Coronary artery (tissue), 2 donors: ENCODE results near the gene CRTAC1.

Source experiments
- DNase-seq: peaks from one replicate; pipeline ENCODE4 v3.0.0-alpha.2; 2017; ENCODE audit warnings: low spot score
- H3K27ac ChIP-seq, 2 donors: fragments of 200-600 bp; sonication (generic); one replicate each; pipeline ENCODE4 v1.5.1; 2016 to 2019
- H3K4me3 ChIP-seq: fragments of 200-600 bp; sonication (generic); 2 replicates; pipeline ENCODE4 v1.5.1; 2016; ENCODE audit warnings: mild to moderate bottlenecking, moderate library complexity
- TF ChIP-seq, protein P1 (sequence below): fragments of 200-600 bp; sonication (generic); IDR thresholded peaks from one replicate; pipeline ENCODE4 v1.5.1; 2019; ENCODE audit warnings: antibody characterized with exemption

Gene CRTAC1

DNA sequence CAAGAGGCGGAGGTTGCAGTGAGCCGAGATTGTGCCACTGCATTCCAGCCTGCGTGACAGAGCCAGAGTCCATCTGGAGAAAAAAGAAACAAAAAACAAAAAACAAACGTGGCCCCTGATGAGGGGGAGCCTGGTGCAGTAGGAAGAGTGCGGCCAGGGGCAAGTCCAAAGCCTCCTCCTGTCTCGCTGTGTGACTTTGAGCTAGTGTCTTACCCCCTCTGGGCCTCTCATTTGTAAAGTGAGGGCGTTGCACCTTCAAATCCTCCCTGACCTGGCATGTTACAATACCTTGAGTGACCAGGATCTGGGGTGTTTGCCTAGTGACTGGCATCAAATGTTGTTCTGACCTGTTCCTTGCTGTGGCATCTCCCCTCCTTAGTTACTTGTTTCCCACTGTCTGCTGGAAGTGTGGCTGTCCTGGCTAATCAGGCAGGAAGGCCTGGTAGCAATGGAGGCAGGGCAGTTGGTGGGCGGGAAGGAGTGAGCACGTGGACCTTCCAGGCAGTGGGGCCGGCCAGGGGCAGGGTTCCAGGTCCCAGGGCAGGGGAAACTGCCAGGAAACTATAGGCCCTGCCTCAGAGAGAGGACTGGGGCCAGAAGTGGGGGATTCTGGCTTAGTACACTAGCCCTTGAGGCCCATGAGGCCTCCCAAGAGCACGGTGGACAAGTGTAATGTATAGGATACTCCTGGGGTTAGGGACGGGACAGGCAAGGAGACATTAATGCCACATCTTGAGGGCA, 205.2 kb downstream of the CRTAC1 start:
- Histone ChIP-seq H3K27ac (no peak overlapping the region), H3K4me3 (no peak overlapping the region)
- DNase-seq, result no peak
- TF ChIP-seq, protein P1, sequence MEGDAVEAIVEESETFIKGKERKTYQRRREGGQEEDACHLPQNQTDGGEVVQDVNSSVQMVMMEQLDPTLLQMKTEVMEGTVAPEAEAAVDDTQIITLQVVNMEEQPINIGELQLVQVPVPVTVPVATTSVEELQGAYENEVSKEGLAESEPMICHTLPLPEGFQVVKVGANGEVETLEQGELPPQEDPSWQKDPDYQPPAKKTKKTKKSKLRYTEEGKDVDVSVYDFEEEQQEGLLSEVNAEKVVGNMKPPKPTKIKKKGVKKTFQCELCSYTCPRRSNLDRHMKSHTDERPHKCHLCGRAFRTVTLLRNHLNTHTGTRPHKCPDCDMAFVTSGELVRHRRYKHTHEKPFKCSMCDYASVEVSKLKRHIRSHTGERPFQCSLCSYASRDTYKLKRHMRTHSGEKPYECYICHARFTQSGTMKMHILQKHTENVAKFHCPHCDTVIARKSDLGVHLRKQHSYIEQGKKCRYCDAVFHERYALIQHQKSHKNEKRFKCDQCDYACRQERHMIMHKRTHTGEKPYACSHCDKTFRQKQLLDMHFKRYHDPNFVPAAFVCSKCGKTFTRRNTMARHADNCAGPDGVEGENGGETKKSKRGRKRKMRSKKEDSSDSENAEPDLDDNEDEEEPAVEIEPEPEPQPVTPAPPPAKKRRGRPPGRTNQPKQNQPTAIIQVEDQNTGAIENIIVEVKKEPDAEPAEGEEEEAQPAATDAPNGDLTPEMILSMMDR, result no peak

- Histone ChIP-seq H3K4me3 (no peak overlapping the region), H3K27ac (no peak overlapping the region)
- TF ChIP-seq, protein P1, result no peak
- DNase-seq, result no peak
Observed at GRCh38 chr10:97823734-97824133, 206.7 kb downstream of the CRTAC1 start.

GRCh38 chr10:97822261-97822687, 208.1 kb downstream of the CRTAC1 start:
- Histone ChIP-seq H3K4me3 (no peak overlapping the region), H3K27ac (no peak overlapping the region)
- TF ChIP-seq, protein P1, result no peak
- DNase-seq, result no peak

DNA sequence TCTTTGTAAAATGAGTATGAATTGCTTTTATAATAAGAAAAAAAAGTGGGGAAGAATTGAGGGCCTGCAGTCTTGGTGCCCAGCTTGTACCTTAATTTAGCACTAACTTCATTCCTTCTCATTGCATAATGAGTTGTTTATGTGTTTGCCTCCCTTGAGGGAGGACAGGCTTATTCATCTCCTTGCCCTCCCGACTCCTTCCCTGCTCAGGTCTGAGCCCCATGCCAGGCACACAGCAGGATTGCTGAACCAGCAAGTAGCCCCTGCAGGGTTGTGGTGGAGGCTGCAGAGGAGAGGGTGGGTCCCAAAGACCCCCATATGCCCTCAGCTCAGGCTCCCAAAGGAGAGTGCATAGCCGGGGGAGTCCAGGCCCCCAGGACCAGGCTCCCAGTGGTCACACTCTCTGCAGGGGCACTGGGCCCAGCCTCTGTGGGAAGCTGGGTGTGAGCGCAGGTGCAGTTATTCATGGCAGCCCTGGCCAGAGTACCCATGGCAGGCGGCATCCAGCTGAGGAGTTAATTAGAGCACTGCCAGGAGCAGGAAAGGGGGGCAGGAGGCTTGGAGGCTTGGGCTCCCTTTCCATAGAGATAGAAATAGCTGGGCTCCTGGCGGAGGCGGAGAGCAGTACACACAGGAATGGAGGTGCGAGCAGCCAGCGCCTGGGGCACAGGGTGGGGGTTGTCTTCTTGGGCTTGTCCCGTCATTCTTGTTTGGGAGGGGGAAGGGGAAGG, 208.9 kb downstream of the CRTAC1 start:
- H3K27ac ChIP-seq, result no peak overlapping the region
- no peak overlapping the region for H3K4me3 ChIP-seq
- TF ChIP-seq, protein P1, result no peak
- DNase-seq, result no peak

GRCh38 chr10:97820096-97820704, 210.2 kb downstream of the CRTAC1 start:
- DNase-seq, result no peak
- TF ChIP-seq, protein P1, result no peak
- H3K27ac ChIP-seq, result no peak overlapping the region
- no peak overlapping the region for H3K4me3 ChIP-seq

GRCh38 chr10:97818572-97818971, 211.8 kb downstream of the CRTAC1 start:
- TF ChIP-seq, protein P1, result no peak
- no peak for DNase-seq
- no peak overlapping the region for H3K27ac ChIP-seq
- H3K4me3 ChIP-seq, result no peak overlapping the region
